Pulmonary artery endothelial cell (primary cell): ENCODE data around the gene PXDC1. TPM values are rescaled to one million over a fixed set of nuclear protein-coding genes. Genes with fewer than 3 reads are reported as not detected.

ENCODE experiments used
- DNase-seq: peaks from one replicate; pipeline ENCODE4 v3.0.0-alpha.2; 2011; ENCODE audit warnings: low read depth, low spot score
- total RNA-seq: library from RNA; depleted of rRNA; stranded (reverse); fragments of >200 nt; gene quantifications from 2 replicates; pipeline ENCODE4 v1.2.3, GENCODE V29; 2014

The PXDC1 gene, protein sequence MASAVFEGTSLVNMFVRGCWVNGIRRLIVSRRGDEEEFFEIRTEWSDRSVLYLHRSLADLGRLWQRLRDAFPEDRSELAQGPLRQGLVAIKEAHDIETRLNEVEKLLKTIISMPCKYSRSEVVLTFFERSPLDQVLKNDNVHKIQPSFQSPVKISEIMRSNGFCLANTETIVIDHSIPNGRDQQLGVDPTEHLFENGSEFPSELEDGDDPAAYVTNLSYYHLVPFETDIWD
- total RNA-seq = 96.0 and 104 TPM in 2 replicates

DNA sequence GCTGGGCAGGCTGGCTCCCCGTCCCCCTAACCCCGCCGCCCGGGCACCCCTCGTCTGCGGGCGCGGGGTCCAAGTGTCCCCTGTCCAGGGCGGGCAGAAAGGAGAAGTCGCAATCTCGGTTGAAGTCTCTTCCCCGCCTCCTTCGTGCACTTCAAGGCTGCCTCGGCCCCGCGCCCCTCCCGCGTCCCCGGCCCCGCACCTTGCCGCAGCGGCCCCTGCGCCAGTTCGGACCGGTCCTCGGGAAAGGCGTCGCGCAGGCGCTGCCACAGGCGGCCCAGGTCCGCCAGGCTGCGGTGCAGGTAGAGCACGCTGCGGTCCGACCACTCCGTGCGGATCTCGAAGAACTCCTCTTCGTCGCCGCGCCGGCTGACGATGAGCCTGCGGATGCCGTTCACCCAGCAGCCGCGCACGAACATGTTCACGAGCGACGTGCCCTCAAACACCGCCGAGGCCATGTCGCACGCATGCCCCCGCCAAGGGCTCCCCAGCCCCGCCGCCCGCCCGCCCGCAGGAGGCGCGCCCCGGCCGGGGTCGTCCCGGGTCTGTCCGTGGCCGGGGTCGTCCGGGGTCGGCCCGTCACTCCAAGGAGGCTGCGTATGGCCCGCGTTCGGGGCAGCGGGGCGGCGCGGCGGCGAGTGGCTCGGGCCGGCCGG is at the start of gene PXDC1:
Gene PXDC1, minus strand, starts transcription at position 637 of the 653 bp plus-strand sequence. Its CDS starts 182 bp downstream, at position 455.
- no peak for DNase-seq

DNA sequence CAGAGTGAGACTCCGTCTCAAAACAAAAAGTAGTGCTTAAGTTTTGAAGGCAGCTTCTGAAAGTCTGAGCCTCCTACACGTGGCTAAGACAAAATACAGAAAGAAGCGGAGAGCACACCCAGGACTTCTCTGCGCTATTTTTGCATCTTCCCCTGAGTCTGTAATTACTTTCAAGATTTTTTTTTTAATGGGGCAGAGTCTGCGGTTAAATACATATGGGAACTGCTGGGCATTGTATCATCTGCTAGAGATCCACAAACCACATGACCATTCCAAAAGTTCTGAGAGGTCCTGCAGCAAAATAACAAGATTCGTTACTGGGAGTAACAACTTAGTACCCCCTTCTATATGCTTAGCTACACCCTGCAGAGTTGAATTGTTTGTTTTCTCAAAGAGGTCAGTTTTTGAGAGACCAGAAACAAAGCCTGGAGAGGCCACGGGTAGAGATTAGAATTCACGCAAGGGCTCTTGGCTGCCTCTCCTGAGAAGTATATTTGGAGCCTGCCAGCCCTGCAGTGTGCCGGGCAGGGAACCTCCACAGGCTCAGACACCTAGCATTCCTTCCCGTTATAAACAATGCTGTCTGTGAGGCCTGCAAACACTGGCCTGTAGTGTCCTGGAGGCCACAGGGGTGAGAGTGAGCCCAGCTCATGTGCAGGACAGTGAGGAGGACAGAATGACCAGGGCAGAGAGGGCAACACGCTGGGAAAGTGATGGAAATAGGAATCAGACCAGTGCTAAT is 49.5 kb upstream of the PXDC1 start:
- DNase-seq = no peak

DNA sequence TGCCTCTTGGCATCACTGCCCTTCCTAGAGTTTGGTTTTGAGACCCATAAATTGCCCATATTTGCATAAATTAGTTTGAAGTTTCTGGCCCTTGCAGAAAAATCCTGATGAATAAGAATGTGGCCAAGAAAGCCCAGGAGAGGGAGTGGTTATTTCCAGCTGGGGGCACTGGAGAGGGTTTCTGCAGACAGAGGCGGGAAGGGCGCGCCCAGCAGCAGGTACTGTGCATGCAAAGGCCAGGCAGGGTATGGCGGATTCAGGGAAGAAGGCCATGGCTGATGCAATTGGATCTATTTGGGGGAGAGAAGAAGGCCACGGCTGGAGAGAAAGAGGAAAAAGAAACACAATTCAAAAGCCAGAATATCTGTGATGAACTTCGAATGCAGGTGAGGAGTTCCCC is 48.2 kb upstream of the PXDC1 start:
- no peak for DNase-seq

DNA sequence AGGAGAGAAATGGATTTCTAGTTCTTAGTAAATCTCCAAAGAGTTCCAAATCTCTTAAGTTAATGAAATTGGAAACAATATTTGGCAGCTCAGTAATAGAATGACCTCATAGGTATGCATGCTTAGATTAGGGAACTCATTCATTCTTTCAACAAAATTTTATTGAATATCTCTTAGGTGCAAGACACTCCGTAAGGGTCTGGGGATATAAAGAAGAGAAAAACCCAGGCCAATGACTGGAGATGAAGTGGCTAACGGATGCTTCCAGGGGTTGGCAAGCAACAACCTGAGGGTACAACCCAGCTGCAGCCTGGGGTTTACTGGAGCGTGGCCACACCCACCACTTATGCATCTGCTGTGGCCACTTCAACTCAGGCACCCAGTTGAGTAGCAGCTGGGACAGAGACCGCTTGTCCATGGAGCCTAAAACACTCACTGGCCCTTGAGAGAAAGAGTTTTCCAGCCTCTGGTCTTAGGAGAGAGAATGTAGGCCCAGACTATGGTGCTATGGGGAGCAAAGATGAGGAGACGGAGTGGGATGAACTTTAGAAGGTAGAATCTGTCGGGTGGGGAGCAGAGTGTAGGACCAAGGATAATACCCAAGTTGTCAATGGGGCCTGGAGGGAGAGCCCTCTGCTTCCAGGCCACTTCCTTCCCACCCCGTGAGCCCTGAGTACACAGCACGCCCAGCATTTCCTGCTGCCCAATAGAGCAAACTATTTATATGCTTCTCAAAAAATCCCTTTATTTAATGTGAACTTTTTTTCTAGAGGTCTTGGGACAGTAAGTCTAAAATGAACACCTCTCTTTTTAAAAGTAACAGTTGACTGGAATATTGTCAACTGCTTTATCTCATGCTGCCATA is 46.8 kb upstream of the PXDC1 start:
- no peak for DNase-seq

DNA sequence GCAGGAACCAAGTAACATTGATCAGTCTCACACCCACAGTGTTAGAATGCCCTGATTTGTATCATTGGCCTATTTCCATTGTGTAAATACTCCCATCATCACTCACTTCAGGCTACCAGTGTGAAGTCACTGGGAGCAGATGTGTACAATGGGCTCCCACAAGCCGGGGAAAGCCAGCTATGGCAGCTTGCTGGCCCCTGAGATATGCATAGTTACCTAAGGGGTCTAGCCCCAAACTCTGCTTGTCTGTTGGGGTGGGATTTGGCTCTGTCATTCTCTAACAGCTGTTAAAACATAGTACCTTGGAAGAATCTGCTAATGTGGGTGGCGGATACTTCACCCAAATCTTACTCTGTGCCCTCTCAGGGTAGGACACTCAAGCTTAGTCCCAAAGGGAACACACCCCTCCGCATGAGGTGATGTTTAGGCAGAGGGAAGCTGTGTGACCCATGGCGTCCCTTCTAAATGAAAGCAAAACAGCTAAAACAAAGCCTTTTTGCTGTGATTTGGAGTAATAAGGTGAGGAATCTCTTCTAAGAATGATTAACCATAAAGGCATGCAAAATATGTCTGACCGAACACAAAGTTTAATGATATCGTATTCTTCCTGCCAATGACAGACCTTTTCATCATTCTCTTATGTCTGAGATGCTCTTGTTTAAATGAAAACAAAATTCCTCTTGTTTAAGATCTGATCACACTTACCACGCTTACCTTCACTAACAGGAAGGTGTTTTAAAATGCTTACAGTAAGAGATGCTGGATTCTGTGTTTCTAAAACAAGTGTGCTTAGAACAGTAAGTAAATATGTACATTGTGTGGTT is 45.9 kb upstream of the PXDC1 start:
- peak; percentile 75 for DNase-seq

DNA sequence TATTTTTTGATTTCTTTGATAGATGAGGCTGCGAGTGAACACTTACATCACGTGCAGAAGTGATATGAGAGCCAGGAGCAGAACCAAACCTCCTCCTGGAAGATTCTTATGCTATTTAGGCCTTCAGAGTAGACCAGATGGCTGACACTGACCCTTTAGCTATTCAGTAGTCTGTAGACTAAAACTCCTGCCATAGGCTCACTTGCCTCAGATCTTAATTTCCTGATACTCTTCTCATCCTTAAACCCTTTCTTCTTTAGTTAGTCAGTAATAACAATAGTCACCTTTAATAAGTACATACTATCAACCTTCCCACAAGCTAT is 45.2 kb upstream of the PXDC1 start:
- no peak for DNase-seq

DNA sequence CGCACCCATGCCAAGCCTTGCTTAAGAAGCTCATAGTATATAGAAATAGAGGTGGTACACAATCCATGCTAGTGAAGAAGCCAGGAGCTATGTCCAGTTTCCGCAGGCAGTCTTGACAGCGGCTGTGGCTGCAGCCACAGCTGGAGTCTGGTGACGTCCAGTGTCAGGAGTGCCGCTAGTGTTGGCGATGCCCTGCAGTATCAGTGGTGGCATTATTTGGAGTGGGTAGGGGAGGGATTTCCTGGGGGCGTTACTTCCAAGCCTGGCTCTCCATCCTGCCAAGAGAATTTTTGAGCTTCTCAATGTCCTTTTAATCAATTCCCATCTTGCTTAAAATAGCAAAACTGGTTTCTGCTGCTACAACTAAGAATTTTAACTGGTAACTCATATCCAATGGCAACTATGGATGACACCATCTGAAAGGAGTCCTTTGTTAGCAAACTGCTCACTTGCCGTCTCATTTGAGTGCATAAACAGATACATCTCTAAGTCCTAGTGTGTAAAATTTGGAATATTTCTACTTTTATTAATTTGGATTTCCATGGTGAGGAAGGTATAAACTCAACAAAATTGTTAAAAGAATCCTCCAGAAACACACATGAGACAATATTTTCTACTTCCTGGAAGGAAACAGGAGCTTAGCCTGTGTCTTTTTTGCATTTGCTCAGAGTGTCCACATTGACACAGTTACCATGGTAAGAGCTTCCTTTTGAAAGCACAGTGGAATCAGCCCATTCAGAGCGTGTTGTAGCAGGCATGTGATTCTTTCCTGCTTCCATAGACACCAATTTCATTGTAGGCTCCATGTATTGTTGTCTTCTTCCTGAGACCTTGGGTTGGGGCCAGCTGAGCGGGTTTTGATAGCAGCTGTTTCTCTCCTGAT is 44.6 kb upstream of the PXDC1 start:
- DNase-seq = peak; percentile 100

DNA sequence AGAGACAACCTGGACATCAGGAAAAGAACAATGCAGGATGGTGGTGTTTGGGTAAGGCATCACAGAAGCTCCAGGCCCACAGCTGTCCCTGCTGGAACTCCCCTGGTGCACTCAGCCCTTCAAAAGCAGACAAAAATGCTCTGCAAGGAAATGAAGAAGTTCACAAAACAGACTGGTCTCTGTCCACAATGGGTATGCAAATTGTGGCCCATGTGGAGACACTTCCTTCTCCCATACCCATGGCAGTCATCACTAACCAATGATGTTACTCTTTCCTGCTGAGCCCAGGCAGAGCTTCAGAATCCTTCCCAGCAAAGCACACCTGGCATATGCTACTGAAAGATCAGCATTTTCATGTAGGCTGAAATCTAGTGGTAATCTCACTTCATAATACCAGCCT is 42.6 kb upstream of the PXDC1 start:
- no peak for DNase-seq

DNA sequence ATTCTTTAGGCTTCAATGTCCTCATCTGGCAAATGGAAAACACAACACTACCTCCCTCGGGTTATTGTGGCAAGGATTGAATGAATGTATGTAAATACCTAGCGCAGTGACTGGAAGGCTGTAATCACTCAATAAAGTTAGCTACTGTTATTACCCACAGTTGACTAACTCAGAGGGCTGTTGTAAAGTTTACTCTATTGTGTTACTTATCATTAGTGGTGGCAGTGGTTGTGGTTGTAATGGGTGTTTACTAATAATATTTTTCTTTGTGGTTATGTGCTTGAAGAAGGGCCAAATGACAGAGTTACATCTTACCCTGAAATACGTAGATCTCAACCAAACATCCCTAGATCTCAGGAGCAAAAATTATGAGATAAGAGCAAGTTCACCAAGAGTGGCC is 42.0 kb upstream of the PXDC1 start:
- no peak for DNase-seq

DNA sequence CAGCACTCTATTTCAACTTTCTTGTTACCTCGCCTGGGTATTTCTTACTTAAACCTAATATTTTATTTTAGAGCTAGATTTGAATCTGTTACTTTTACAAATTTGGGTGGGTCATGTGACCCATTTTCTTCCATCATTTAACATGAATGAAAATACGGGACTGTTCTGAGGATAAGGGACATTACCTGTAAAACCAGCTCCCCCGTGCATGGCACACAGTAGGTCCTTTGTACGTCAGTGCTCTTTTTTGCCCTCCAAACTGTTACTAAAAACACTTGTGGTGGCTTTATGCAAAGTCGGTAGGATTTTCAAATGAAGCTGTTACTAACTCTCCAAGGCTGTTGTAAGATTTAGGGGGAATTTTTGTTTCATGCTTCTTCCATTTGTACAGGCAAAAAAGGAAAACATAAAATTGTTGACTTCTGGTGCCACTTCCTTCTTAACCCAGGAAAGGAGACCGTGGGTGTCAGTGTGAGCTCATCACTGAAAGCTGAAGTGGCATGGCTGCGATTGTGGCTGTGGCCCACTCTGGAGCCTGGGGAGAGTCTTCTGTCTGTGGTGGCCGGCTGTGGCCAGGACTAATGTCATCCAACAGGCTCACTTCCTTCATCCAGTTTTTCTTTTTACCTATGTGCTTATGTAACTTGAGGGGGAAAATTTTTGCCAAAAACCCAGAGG is 40.2 kb upstream of the PXDC1 start:
- no peak for DNase-seq

DNA sequence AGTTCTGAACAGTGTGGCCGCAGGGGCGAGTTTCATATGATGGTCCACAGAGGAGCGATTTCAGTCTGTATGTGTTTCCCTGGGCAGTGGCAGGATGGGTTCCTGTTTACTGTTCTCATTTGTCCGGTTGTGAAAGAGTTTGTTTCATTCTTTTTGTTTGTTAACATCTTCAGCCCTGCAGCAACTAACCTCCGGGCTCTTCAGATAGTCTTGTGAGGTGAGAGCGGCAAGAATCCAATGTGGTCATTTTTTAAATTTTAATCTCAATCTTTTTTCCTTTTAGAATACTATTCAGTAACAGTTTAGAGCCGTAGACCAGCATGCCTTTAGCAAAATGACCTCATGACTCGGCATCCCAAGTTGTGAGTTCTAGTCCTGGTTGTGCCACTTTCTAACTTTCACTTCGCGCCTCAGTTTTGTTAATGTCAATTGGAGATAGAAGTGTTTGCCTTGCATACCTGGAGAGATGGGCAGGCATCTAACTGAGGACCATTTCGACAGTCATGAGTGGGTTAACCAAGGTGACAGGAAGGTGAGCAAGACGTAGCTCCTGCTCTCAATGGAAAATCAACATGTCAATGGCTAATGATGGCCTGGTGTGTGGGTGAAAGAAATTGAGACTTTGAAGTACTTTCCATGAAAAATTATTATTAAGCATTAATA is 38.5 kb upstream of the PXDC1 start:
- DNase-seq = no peak

DNA sequence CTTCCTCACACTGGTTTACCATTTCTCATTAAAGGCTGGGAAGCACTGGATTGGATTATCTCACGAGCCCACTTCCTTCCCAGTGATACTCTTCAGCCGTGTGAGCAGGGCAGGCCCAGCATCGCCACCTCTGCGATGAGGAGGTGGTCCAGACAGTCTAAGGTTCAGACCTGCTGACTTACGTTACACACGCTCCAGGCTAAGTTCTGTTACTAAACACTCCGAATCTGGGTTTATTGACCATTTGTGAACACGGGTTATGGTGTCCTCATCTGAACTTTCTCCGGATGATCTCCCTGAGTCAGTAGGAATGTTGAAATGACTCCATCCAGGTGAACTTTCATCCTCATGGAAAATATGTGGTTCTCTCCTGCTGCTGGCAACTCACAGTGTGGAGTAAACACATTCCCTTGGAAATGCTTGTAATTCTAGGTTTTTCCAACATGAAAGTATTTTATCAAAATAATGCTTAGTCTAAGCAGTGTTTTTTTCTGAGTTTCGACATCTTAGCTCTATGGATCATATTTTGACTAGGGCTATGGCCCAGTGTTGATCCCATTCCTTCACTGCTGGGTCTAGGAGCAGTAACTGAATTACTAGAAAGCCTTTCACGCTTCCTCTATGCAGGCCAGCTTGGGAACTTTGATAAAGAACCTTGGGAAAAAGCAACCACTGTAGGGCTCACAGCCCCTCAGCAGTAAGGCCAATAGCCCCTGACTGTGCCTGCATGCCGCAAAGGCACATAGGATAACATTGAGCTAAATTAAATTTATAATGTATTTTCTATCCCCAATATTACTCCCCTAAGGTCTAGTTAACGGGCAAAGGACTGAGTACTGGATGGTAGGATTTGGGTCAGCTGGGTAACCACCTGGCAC is 37.7 kb upstream of the PXDC1 start:
- DNase-seq = no peak

DNA sequence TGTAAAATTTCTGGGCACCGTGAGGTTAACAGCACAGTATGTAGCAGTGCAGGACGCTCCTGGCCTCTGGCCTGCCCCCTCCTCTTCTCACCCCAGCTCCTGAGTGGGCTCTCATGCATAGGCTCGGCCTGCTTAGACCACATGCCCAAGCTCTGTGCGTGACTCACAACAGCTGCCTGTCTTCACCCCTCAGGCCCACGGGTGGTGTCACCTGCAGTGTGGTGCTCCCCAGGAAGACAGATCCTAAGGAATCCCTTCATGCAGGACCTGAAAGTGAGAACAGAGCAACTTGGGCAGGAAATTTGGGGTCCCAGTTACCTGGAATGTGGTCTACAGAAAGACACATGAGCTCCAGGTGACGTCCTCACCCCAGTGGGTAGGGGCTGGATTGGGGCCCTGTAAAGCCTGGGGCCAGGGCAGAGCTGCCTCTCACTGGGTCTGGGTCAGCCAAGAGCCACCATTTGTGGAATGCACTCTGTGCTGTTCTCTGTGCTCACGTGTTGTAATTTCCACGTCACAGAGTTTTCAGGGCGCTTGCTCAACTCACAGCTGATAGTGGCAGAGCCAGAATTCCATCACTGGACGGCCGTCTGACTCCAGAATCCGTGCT is 37.0 kb upstream of the PXDC1 start:
- DNase-seq = no peak

DNA sequence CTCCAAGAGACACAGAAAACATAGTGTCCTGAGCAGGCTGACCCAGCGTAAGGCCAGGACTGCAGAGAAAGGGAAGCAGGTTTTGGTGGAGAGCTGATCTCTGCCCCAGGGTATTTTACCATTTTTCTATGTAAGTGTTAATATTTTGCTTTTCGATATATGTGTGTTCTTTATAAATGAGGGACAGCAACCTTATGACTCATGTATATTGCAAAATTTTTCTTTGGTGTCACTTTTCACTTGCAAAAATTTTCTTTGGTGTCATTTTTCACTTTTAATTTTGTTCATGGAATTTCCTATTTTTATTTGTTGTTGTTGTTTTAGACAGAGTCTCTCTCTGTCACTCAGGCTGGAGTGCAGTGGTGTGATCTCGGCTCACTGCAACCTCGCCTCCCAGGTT is 34.6 kb upstream of the PXDC1 start:
- DNase-seq = no peak

DNA sequence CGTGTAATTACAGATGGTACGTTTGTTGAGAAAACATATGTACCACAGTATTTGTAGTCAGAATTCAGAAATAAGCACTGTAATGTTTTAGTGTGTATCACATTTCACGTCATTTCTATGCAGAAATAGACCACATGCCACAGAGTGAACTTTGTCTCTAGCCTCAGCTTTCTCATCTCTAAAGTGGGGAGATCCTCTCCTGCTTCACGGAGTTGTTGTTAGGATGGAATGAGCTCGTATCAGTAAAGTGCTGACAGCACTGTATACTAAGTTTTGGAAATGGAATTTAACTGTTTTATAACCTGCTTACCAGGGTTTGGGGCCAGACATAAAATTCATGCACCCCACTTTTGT is 34.2 kb upstream of the PXDC1 start:
- no peak for DNase-seq

DNA sequence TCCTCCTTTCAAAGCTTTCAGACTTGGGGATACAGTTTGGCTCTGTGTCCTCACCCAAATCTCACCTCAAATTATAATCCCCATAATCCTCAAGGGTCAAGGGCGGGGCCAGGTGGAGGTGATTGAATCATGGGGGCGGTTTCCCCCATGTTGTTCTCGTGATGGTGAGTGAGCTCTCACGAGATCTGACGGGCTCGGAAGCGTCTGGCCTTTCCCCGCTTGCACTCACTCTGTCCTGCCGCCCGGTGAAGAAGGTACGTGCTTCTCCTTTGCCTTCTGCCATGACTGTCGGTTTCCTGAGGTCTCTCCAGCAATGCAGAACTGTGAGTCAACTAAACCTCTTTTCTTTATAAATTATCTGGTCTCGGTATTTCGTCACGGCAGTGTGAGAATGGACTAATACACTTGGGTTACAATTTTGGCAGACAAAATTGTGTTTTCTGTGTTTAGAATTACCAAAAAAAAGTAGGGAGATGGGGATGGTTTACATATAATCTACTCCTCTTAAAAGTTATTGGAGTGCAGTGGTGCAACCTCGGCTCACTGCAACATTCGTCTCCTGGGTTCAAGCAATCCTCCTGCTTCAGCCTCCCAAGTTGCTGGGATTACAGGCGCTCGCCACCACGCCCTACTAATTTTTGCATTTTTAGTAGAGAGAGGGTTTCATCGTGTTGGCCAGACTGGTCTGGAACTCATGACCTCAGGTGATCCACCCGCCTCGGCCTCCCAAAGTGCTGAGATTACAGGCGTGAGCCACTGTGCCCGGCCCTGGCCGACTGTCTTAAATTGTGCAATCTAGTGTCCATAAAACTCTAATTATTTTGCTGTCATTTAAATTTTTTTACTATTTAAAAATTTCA is 33.6 kb upstream of the PXDC1 start:
- no peak for DNase-seq

DNA sequence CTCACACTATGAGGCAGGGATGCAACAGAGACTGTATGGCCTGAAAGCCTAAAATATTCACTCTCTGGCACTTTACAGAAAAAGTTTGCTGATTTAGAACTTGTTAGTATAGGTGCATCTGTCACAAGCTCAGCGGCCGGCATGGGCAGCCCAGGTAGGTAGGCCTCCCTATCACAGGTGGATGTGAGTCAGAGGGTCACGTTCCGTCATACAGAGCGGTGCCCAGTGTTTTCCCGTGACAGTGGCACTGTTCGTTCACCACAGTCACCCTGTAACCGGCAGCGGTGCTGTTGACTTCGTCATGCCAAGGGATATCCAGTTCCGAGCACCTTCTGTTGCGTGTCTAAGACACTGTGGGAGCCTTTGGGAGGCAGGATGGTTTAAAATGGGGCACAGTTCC is 32.9 kb upstream of the PXDC1 start:
- DNase-seq = no peak
